Fibroblast of pulmonary artery (primary cell): ENCODE data around the gene NPY.

Experiments used
- DNase-seq: peaks from one replicate; pipeline ENCODE4 v3.0.0-alpha.2; 2010; ENCODE audit warnings: low read depth
- H3K4me3 ChIP-seq: replicated peaks from 2 replicates; pipeline ENCODE4 v1.5.1; 2011; ENCODE audit warnings: low read depth, mild to moderate bottlenecking, control low read depth, low read length, moderate library complexity
- TF ChIP-seq, protein P1 (sequence below): IDR thresholded peaks from 2 replicates; pipeline ENCODE4 v1.5.1; 2011; ENCODE audit warnings: mild to moderate bottlenecking, control low read depth, low read length, inconsistent platforms; ENCODE audit errors: missing control alignments

The NPY gene

DNA sequence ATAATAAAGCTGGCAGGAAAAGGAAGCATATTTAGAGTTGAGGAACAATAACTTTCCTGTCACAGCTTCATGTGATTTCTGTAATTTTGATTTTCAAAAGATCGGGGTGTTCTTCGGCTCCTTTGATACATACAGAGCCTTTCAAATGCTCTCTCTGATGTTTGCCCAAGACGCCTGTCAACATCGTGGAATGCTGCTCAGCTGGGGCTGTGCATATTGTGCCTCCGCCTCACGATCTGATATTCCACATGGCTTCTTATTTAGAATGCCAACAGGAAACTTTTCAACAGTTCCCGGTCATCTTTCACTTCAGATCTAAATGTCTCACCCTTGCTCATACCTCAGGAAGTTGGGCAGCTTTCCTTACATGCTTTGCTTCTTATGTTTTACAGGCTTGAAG lies 7.3 kb downstream of the NPY start:
- no peak for DNase-seq
- H3K4me3 ChIP-seq = no peak overlapping the region
- TF ChIP-seq, protein P1, sequence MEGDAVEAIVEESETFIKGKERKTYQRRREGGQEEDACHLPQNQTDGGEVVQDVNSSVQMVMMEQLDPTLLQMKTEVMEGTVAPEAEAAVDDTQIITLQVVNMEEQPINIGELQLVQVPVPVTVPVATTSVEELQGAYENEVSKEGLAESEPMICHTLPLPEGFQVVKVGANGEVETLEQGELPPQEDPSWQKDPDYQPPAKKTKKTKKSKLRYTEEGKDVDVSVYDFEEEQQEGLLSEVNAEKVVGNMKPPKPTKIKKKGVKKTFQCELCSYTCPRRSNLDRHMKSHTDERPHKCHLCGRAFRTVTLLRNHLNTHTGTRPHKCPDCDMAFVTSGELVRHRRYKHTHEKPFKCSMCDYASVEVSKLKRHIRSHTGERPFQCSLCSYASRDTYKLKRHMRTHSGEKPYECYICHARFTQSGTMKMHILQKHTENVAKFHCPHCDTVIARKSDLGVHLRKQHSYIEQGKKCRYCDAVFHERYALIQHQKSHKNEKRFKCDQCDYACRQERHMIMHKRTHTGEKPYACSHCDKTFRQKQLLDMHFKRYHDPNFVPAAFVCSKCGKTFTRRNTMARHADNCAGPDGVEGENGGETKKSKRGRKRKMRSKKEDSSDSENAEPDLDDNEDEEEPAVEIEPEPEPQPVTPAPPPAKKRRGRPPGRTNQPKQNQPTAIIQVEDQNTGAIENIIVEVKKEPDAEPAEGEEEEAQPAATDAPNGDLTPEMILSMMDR = no peak

DNA sequence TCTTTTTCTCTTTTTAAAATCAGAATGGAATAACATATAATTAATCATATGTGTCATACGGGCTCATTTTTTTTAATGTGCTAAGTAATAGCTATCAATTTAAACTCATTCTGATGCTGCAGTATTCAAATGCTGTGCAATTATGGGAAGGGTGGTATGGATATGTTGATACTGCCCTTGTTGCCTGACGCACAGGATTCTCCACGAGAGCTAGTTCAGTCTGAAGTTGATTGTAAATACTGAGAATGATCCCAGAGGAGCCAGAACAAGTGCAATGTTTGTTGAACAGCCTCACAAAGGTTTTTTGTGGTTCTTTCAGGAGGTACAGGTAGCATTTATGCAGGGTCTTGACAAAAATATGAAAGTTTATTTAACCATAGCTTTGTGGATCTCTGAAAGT lies 13.4 kb downstream of the NPY start:
- no peak for DNase-seq
- no peak overlapping the region for H3K4me3 ChIP-seq
- TF ChIP-seq, protein P1 = no peak

DNA sequence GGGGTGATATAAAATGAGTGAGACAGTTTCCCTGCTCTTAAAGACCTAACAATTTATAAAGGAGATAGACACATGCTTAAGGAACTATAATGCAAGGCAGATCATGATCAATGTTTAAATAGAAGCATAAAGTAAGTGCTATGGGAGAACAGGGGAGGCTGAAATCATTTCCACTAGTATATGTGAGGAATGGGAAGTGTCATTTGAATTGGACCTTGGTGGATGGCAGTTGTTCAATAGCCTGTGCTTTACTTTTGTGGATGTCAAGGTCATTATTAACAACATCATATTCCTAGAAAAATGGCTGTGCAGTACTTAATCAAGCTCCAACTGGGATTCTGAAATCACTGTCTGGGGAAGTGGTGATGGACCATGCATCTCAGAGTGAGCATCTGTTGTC lies 14.7 kb downstream of the NPY start:
- H3K4me3 ChIP-seq = no peak overlapping the region
- TF ChIP-seq, protein P1 = no peak
- no peak for DNase-seq

DNA sequence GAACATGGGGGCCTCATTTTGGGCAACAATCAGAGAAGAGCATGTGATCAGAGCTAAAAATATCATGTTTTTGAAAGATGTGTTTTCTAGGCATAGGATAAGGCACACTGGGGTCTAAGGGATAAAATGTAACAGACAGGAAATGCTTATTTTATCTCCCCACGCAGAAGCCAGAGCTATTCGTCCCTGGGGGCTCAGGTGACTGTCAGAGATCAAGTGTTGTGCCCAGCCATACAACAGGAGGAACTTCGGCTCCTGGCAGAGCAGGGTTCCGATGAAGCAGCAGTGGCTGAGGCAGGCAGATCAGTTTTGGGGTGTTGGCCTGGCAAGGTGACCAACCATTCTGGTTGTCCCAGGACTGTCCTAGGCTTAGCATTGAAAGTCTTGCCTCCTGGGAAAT lies 15.2 kb downstream of the NPY start:
- no peak for DNase-seq
- TF ChIP-seq, protein P1 = no peak
- no peak overlapping the region for H3K4me3 ChIP-seq

DNA sequence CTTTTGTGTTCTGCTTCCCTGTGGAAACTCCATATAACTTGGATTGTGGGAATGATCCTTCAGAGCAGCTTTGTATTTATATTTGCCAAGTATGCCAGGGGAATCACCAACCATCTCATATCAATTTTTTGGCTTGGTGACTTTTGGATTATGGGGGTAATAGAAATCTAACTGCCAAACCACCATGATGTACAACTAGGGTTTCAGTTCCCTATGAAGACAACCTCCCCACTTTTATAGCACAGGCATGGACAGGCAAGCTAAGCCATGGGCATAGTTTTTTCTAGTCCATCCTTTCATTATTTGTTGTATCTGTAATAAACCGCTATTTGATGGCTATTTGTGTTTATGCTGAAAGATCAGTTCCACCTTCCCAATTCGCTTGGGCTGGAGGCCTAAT lies 17.7 kb downstream of the NPY start:
- TF ChIP-seq, protein P1 = no peak
- DNase-seq = no peak
- no peak overlapping the region for H3K4me3 ChIP-seq

DNA sequence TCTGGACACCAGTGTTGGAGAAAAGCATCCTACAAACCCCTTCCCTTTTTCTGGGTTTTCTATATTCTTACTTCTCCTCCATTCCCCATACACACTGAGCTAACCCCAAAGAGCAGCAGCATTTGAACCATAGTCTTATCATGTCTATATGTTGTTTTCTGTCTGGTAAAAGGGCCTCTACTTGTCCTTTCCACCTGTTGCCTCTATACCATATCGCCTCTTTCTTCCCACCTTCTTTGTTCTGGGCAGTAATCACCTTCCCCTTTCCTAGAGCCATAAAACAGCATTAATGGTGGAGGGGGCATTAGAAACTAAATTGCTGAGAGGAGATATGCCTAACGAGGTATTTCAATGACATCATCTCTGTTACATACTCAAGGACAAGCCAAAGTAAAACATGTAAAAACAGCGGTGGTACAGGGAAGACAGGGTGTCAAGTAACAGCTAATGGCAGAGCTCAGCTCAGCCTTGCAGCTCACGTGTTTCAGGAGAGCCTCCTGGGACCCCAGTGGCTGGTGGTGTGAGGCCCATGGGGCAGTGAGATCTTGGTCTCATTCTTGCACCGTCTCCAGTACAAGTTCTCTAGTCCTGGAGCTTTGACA lies 20.6 kb downstream of the NPY start:
- no peak overlapping the region for H3K4me3 ChIP-seq
- no peak for DNase-seq
- TF ChIP-seq, protein P1 = no peak

DNA sequence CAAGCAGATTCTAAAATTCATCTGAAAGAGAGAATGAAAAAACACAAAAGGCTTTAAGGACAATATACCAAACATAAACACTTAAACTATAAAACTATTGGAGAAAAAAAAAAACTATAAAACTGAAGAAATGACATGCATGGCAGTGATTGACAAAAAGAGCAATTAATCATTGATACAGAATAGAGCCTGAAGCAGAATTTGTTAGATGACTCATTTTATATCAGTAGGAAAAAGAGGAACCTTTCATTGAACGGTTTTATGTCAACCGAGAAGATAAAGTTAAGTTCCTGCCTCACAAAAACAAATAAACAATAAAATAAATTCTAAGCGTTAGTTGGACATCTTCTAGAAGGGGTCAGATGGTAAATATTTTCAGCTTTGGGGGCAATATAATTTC lies 23.3 kb downstream of the NPY start:
- no peak overlapping the region for H3K4me3 ChIP-seq
- TF ChIP-seq, protein P1 = no peak
- DNase-seq = no peak
